GM12801 (cell line): Measurements from ENCODE around the gene DSP.

Experiments used
- TF ChIP-seq, protein P1 (sequence below): IDR thresholded peaks from one replicate; pipeline ENCODE4 v1.5.1; 2011; ENCODE audit warnings: control low read depth; ENCODE audit not compliant: insufficient read length; ENCODE audit errors: extremely low read depth

The DSP gene

DNA sequence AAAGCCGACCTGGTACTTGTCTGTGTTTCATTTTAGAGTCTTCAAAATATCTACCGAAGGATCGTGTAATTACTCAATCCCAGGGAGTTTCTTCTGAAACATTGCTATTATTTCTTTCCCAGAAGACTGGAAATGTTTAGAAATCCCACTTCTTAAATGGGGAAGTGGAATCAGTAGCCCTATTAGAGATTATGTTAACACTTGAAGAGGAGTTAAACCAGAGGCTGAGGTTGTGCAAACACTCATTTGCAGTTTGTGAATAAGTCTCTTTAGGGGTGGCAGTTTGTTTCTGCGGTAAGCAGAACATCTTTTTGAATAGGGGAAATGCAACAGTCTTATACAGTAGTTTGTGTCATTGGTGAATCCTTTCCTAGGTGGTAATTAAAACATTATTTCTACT, 21.3 kb downstream of the DSP start:
- TF ChIP-seq, protein P1, sequence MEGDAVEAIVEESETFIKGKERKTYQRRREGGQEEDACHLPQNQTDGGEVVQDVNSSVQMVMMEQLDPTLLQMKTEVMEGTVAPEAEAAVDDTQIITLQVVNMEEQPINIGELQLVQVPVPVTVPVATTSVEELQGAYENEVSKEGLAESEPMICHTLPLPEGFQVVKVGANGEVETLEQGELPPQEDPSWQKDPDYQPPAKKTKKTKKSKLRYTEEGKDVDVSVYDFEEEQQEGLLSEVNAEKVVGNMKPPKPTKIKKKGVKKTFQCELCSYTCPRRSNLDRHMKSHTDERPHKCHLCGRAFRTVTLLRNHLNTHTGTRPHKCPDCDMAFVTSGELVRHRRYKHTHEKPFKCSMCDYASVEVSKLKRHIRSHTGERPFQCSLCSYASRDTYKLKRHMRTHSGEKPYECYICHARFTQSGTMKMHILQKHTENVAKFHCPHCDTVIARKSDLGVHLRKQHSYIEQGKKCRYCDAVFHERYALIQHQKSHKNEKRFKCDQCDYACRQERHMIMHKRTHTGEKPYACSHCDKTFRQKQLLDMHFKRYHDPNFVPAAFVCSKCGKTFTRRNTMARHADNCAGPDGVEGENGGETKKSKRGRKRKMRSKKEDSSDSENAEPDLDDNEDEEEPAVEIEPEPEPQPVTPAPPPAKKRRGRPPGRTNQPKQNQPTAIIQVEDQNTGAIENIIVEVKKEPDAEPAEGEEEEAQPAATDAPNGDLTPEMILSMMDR: no peak

DNA sequence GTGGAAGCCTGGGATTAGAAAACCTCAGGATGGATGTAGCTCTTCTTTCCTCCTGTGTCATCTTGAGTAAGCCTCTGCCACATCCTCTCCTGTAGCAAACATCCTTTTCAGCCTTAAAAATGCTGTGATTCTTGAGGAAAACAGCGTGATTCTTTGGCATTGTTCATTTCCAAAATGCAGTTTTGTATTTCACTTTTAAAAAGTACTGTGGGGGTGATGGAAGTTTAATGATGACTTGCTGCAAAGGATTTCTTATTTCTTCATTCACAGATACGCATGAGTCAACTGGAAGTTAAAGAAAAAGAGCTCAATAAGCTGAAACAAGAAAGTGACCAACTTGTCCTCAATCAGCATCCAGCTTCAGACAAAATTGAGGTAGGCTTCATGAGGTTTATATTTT, 24.6 kb downstream of the DSP start:
- TF ChIP-seq, protein P1: no peak

DNA sequence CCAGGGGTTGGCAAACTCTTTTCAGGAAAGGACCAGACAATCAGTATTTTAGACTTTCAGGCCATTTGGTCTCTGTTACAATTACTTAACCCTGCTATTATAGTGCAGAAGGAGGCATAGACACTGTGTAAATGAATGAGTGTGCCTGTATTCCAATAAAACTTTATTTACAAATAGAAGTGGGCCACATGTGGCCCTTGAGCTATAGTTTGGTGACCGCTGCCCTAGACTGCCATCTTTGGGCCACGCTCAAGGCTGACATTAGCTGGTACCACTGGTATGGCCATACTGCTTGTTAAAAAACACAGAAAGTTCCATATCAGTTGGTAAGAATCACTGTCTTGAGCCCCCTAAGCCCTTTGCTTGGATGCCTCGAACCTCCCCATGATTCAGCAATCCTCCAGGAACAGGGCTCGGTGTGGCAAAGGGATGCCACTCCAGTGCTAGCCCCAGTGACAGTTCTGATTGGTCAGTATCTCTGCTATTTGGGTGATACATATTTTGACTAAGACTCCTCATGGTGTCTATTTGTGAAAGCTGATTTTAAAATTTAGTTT, 25.2 kb downstream of the DSP start:
- TF ChIP-seq, protein P1: no peak

DNA sequence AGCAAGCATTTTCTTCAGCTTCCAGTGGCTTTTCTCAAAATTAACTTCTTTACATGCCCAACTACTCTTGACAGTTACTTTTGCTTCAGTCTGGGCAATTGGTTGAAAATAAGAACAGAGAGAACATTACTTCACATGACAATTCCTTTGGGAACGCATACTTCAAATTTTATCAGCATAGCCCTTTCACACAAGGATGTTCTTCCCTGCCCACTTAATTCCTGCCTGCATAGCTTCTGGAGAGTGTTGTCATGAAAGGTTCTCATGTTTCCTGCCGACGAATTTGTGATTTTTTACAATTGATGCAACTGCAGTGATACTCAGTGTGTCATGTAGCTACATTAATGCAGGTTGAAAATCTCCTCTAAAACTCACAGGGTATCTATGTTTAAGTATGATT, 26.6 kb downstream of the DSP start:
- TF ChIP-seq, protein P1: no peak

DNA sequence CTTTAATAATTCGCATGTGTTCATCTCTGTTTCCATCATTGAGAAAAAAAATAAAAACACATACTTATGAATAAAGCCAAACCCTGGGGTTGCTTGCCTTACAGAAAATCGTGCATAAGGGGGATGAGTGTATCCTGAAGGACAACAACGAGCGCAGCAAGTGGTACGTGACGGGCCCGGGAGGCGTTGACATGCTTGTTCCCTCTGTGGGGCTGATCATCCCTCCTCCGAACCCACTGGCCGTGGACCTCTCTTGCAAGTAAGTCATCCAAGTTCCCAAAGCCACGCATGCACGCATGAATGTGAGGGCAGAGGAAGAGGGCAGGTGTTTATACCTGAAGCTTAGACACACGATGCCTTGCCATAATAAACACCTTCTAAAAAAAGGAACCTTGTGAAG, 27.6 kb downstream of the DSP start:
- TF ChIP-seq, protein P1: no peak

DNA sequence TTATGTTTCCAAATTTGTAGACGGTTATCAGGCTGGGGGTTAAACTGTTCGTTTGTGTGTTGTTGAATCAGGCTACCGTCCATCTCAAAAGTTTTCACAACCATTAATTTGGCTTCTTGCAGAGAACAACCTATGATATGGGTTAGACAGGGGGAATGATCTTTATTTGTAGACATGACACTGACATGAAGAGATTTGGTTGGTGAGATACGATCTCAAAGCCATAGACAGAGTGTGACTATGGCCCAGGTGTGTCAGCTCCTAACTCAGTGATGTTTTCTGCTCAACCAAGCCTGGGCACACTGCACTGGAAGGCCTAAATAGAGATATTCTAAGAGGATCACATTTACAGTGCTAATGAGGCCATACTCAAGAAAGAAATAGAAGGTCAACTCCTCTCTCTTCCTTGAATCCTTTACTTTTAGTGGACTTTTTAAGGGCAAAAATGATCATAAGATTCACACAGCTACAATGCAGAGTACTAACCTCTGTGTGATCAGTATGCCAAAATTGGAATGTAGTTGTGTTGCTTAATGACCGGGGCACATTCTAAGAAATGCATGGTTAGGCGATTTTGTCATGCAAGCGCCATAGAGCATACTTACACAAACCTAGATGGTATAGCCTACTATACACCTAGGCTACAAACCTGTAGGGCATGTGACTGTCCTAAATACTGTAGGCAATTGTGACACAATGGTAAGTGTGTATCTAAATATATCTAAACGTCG, 30.9 kb downstream of the DSP start:
- TF ChIP-seq, protein P1: no peak

DNA sequence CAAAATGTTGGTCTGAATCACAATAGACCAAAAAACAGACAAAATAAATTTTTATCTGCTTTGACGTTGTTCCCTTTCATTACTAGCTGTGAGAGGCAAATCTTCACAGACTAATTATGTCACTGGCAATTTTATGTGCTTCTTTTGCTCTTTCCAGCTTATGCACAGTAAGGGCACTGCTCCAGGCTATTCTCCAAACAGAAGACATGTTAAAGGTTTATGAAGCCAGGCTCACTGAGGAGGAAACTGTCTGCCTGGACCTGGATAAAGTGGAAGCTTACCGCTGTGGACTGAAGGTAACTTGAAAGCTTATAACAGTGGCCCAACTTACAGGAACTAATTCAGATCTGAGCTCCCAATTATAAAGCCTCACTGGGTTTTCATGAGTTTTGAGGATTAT, 33.0 kb downstream of the DSP start:
- TF ChIP-seq, protein P1: no peak
